ENCODE data around the gene ABCC8. TPM values are rescaled to one million over a fixed set of nuclear protein-coding genes. Genes with fewer than 3 reads are reported as not detected.
"Not testable (repeated sequence)": the region's sequence is repeated elsewhere in the genome, so short reads cannot be mapped to it uniquely, and the experiment has no call there.

ABCC8 gene
- total RNA-seq, 2 donors from 2014 or later, result 3.0 to 4.2 TPM

- no peaks in the 10 kb centered on the region for H3K36me3 ChIP-seq
- H3K9me3 ChIP-seq, result no peaks in the 10 kb centered on the region
- H3K27me3 ChIP-seq, result no peaks in the 10 kb centered on the region
- H3K4me1 ChIP-seq, result no peaks in the 10 kb centered on the region
- no peak for DNase-seq (ENCODE audit: low spot score)
- H3K27ac ChIP-seq, result no peak overlapping the region
- no peak for TF ChIP-seq CTCF (IDR thresholded peaks at IDR 0.05)
- no peak overlapping the region for H3K4me3 ChIP-seq
These were observed 47.7 kb downstream of the ABCC8 start for GRCh38 chr11:17428925-17429324.

DNA sequence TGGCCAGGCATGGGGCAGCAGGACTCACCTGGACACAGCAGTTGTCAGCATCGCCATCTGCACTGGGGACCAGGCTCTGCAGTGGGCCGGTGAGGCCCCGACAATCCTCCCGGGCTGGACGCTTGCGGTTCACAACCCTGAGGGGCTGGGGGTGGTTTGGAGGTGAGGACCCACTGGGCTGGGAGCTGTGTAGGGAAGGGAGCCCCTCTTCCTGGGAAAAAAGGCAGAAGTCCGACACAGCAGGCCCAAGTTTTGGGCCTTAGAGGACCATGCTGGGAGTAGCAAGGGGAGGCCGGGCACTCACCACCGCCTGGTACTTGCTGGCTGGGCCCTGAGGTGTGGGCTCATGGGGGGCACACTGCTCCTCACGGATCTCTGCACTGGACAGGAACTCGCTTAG lies 48.4 kb downstream of the ABCC8 start:
- no peaks in the 10 kb centered on the region for H3K4me1 ChIP-seq
- H3K9me3 ChIP-seq, result no peaks in the 10 kb centered on the region
- TF ChIP-seq CTCF (IDR thresholded peaks at IDR 0.05), result no peak
- H3K27ac ChIP-seq, result no peak overlapping the region
- no peak for DNase-seq (ENCODE audit: low spot score)
- no peaks in the 10 kb centered on the region for H3K27me3 ChIP-seq
- no peak overlapping the region for H3K4me3 ChIP-seq
- H3K36me3 ChIP-seq, result no peaks in the 10 kb centered on the region

DNA sequence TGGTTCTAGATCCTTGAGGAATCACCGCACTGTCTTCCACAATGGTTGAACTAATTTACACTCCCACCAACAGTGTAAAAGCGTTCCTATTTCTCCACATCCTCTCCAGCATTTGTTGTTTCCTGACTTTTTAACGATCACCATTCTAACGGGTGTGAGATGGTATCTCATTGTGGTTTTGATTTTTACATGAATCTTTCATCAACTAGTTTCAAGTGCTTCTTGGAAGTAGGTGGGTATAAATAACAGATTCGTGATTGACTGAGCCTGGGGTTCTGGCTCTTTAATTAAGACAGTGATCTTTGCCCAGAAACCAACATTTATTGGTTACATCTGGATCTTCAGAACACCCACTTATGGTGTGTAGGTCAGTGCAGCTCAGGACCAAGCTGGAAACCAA lies 50.4 kb downstream of the ABCC8 start:
- H3K27me3 ChIP-seq; DNase-seq (ENCODE audit: low spot score); H3K36me3 ChIP-seq; H3K4me3 ChIP-seq; H3K27ac ChIP-seq; H3K4me1 ChIP-seq; H3K9me3 ChIP-seq: not testable (repeated sequence)

DNA sequence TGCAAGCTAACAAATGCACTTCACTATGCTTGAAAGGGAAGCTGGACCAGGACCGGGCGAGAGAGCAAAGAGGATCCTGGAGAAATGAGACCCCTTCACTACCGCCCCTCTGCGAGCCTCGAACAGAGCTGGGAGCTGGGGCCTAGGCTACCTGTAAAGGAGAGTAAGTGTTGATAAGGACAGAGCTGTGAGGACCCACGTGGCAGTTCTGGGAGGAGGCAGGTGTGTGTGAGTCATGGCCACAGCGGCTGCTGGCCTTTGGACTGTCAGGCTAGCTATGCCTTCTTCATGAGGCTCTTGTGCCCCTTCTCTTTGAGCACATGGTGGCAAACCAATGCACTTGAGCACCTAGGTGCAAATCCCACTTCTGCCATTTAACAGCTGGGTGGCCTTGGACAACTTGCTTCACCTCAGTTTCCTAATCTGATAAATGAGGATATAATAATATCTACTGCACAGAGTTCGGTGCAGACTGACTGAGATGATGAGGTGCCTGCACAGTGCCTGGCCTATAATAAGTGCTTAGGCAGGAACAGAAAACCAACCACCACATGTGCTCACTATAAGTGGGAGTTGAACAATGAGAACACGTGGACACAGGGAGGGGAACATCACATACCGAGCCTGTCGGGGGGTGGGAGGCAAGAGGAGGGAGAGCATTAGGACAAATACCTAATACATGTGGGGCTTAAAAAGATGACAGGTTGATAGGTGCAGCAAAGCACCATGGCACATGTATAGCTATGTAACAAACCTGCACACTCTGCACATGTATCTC lies 52.9 kb downstream of the ABCC8 start:
- H3K4me3 ChIP-seq, result no peak overlapping the region
- H3K27ac ChIP-seq, result no peak overlapping the region
- DNase-seq (ENCODE audit: low spot score), result no peak
- no peaks in the 10 kb centered on the region for H3K36me3 ChIP-seq
- TF ChIP-seq CTCF (IDR thresholded peaks at IDR 0.05), result no peak
- no peaks in the 10 kb centered on the region for H3K9me3 ChIP-seq
- no peaks in the 10 kb centered on the region for H3K27me3 ChIP-seq
- H3K4me1 ChIP-seq, result no peaks in the 10 kb centered on the region

DNA sequence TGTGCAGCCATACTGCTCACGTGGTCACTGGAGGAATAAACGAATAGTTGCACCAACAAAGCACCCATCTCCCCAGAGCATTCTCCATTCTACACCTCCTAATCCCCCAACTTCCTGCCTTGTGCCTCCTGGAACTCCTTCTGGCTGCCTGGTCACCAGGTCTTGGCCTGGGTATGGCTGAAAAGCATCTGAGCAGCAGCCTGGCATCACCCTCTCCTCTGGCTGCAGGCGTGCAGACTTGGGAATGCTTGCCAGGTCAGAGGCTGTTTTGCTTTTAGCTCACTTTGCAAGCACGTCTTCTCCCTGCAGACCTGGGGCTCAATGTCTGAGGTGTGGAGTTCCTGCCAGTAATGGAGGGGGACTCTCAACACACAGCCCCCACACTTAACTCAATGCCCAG lies 54.9 kb downstream of the ABCC8 start:
- no peak overlapping the region for H3K27ac ChIP-seq
- TF ChIP-seq CTCF (IDR thresholded peaks at IDR 0.05), result no peak
- H3K9me3 ChIP-seq, result no peaks in the 10 kb centered on the region
- H3K36me3 ChIP-seq, result no peaks in the 10 kb centered on the region
- no peak for DNase-seq (ENCODE audit: low spot score)
- H3K4me3 ChIP-seq, result no peak overlapping the region
- H3K27me3 ChIP-seq, result no peaks in the 10 kb centered on the region
- no peaks in the 10 kb centered on the region for H3K4me1 ChIP-seq

DNA sequence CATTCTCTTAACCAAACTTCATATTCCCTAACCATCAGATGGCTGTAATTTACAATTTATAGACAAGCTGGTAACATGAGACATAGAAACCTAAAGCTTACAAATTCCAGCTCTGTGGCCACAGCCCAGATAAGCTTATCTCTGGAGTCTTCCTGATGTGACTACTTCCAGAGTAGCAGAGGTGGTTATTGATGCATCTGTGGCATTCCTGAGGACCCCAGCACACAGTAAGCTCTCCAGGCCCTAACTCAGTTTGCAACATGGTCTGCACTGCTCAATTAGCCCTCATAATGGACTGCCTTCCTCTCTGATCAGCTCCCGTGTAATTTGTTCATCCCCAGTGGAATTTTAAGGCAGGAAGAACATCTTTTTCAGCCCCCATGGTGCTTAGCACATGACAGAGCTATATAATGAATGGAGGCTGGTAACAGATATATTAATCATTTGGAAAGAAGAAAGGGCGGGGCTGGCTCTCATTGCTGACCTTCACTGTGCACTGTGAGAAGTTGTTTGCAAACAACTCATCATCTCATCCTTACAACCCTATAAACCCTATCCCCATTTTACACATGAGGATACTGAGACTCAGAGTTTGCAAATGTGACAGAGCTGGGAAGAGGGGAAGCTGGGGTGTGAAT lies 58.1 kb downstream of the ABCC8 start:
- Histone ChIP-seq H3K27ac (no peak overlapping the region), H3K36me3 (no peaks in the 10 kb centered on the region), H3K27me3 (no peaks in the 10 kb centered on the region), H3K9me3 (no peaks in the 10 kb centered on the region), H3K4me1 (peaks cover 0 to 7% of the 10 kb centered on the region in 2 donors), H3K4me3 (no peak overlapping the region)
- no peak for DNase-seq (ENCODE audit: low spot score)
- TF ChIP-seq CTCF (IDR thresholded peaks at IDR 0.05), result no peak

All from right atrium auricular region (tissue), 2 donors.